ENCODE measurements around the gene BTG1.

BTG1 gene

DNA sequence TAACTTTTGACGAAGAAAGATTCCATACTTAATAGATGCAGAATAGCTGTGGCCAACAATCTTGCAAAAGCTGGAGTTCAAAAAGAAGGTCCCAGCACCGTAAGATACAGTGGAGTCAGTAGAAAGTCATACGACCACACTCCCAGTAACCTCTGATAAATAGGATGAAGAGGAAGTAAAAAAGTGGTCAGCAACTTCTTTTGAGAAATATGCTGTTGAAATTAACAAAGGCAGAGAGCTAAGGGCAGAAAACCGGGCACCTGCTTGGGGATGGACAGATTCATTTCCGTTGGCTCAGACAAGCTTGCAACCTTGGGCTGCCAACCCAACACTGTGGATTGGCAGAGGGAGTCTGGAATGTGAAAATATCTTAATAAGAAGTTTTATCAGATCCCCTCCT, 40.0 kb downstream of the BTG1 start:
- H3K4me3 ChIP-seq (ENCODE audit: low read depth, low read length, poor library complexity, severe bottlenecking) = no peak overlapping the region
- no peak overlapping the region for H3K27ac ChIP-seq (ENCODE audit: low read depth, low read length, poor library complexity, severe bottlenecking)
- no peaks in the 10 kb centered on the region for H3F3A ChIP-seq (ENCODE audit: insufficient read depth, low read length)
- no peaks in the 10 kb centered on the region for H3K27me3 ChIP-seq (ENCODE audit: insufficient read depth, low read length)
- no peak overlapping the region for H3K4me2 ChIP-seq (ENCODE audit: low read length)
- no peaks in the 10 kb centered on the region for H3K9me2 ChIP-seq (ENCODE audit: low read depth, low read length)
- 0 out of 2 replicates have a peak, but pooled peaks cover 2% of the 10 kb centered on the region for H3K9me3 ChIP-seq (ENCODE audit: low read length)
- H4K20me1 ChIP-seq (ENCODE audit: insufficient read depth, low read length) = no peaks in the 10 kb centered on the region
- peaks cover 10% of the 10 kb centered on the region for H3K4me1 ChIP-seq (ENCODE audit: insufficient read depth, low read length, severe bottlenecking)
- TF ChIP-seq, protein P1, sequence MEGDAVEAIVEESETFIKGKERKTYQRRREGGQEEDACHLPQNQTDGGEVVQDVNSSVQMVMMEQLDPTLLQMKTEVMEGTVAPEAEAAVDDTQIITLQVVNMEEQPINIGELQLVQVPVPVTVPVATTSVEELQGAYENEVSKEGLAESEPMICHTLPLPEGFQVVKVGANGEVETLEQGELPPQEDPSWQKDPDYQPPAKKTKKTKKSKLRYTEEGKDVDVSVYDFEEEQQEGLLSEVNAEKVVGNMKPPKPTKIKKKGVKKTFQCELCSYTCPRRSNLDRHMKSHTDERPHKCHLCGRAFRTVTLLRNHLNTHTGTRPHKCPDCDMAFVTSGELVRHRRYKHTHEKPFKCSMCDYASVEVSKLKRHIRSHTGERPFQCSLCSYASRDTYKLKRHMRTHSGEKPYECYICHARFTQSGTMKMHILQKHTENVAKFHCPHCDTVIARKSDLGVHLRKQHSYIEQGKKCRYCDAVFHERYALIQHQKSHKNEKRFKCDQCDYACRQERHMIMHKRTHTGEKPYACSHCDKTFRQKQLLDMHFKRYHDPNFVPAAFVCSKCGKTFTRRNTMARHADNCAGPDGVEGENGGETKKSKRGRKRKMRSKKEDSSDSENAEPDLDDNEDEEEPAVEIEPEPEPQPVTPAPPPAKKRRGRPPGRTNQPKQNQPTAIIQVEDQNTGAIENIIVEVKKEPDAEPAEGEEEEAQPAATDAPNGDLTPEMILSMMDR (IDR thresholded peaks at IDR 0.05; ENCODE audit: low read length) = no peak
- no peak for TF ChIP-seq EZH2 (IDR thresholded peaks at IDR 0.05; ENCODE audit: borderline replicate concordance, low read length)
- H2AFZ ChIP-seq (ENCODE audit: low read length) = no peak overlapping the region
- H3K79me2 ChIP-seq (ENCODE audit: insufficient read depth, low read length) = no peaks in the 10 kb centered on the region
- H3K9ac ChIP-seq (ENCODE audit: low read length) = no peak overlapping the region
- H3K36me3 ChIP-seq (ENCODE audit: insufficient read depth, low read length) = no peaks in the 10 kb centered on the region

DNA sequence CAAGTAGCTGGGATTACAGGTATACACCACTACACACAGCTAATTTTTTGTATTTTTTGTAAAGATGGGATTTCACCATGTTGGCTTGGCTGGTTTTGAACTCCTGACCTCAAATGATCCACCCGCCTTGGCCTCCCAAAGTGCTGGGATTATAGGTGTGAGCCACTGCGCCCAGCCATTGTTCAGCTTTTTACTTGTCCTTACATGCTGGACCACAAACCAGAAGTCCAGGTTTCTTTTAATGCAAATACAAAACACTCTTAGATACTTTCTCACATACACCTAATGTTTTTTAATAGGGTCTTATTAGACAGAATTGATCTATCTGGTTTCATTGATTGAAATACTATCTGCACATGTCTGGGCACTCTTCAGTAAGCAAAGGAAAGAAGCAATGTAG, 40.5 kb downstream of the BTG1 start:
- H2AFZ ChIP-seq (ENCODE audit: low read length) = no peak overlapping the region
- 0 out of 2 replicates have a peak, but pooled peaks cover 3% of the 10 kb centered on the region for H3K9me3 ChIP-seq (ENCODE audit: low read length)
- H3K27ac ChIP-seq (ENCODE audit: low read depth, low read length, poor library complexity, severe bottlenecking) = no peak overlapping the region
- no peaks in the 10 kb centered on the region for H3F3A ChIP-seq (ENCODE audit: insufficient read depth, low read length)
- peaks cover 10% of the 10 kb centered on the region for H3K4me1 ChIP-seq (ENCODE audit: insufficient read depth, low read length, severe bottlenecking)
- H3K79me2 ChIP-seq (ENCODE audit: insufficient read depth, low read length) = no peaks in the 10 kb centered on the region
- no peak overlapping the region for H3K4me2 ChIP-seq (ENCODE audit: low read length)
- no peaks in the 10 kb centered on the region for H3K9me2 ChIP-seq (ENCODE audit: low read depth, low read length)
- H3K36me3 ChIP-seq (ENCODE audit: insufficient read depth, low read length) = no peaks in the 10 kb centered on the region
- H3K27me3 ChIP-seq (ENCODE audit: insufficient read depth, low read length) = no peaks in the 10 kb centered on the region
- H3K9ac ChIP-seq (ENCODE audit: low read length) = no peak overlapping the region
- no peak overlapping the region for H3K4me3 ChIP-seq (ENCODE audit: low read depth, low read length, poor library complexity, severe bottlenecking)
- no peak for TF ChIP-seq EZH2 (IDR thresholded peaks at IDR 0.05; ENCODE audit: borderline replicate concordance, low read length)
- TF ChIP-seq, protein P1 (IDR thresholded peaks at IDR 0.05; ENCODE audit: low read length) = no peak
- H4K20me1 ChIP-seq (ENCODE audit: insufficient read depth, low read length) = no peaks in the 10 kb centered on the region

- no peaks in the 10 kb centered on the region for H3K27me3 ChIP-seq (ENCODE audit: insufficient read depth, low read length)
- H3K4me1 ChIP-seq (ENCODE audit: insufficient read depth, low read length, severe bottlenecking) = peaks cover 2% of the 10 kb centered on the region
- no peak overlapping the region for H3K4me3 ChIP-seq (ENCODE audit: low read depth, low read length, poor library complexity, severe bottlenecking)
- H3K4me2 ChIP-seq (ENCODE audit: low read length) = no peak overlapping the region
- no peaks in the 10 kb centered on the region for H3K79me2 ChIP-seq (ENCODE audit: insufficient read depth, low read length)
- no peak overlapping the region for H3K9ac ChIP-seq (ENCODE audit: low read length)
- no peak overlapping the region for H2AFZ ChIP-seq (ENCODE audit: low read length)
- 0 out of 2 replicates have a peak, but pooled peaks cover 3% of the 10 kb centered on the region for H3K9me3 ChIP-seq (ENCODE audit: low read length)
- no peaks in the 10 kb centered on the region for H3K36me3 ChIP-seq (ENCODE audit: insufficient read depth, low read length)
- H3K9me2 ChIP-seq (ENCODE audit: low read depth, low read length) = no peaks in the 10 kb centered on the region
- H4K20me1 ChIP-seq (ENCODE audit: insufficient read depth, low read length) = no peaks in the 10 kb centered on the region
- H3F3A ChIP-seq (ENCODE audit: insufficient read depth, low read length) = no peaks in the 10 kb centered on the region
- no peak for TF ChIP-seq EZH2 (IDR thresholded peaks at IDR 0.05; ENCODE audit: borderline replicate concordance, low read length)
- TF ChIP-seq, protein P1 (IDR thresholded peaks at IDR 0.05; ENCODE audit: low read length) = no peak
- H3K27ac ChIP-seq (ENCODE audit: low read depth, low read length, poor library complexity, severe bottlenecking) = no peak overlapping the region
Measured at GRCh38 chr12:92102606-92103005, 43.0 kb downstream of the BTG1 start.
